Epithelial cell of proximal tubule (primary cell): ENCODE measurements around the gene NBEA. TPM values are rescaled to one million over a fixed set of nuclear protein-coding genes. Genes with fewer than 3 reads are reported as not detected.

ENCODE experiments used
- DNase-seq: peaks from one replicate; pipeline ENCODE4 v3.0.0-alpha.2; 2011; ENCODE audit warnings: low read depth
- H3K4me3 ChIP-seq: 2 replicates; pipeline ENCODE4 v1.5.1; 2011; ENCODE audit warnings: low read depth, mild to moderate bottlenecking, low read length
- total RNA-seq: library from RNA; depleted of rRNA; stranded (reverse); fragments of >200 nt; gene quantifications from 2 replicates; pipeline ENCODE4 v1.2.3, GENCODE V29; 2015
- TF ChIP-seq, protein P1 (sequence below): conservative IDR thresholded peaks from 2 replicates; pipeline ENCODE4 v1.5.1; 2012; ENCODE audit warnings: low read depth, mild to moderate bottlenecking, low read length

Gene NBEA
- total RNA-seq, 1 donor from 2014 or later = 2.7 TPM

DNA sequence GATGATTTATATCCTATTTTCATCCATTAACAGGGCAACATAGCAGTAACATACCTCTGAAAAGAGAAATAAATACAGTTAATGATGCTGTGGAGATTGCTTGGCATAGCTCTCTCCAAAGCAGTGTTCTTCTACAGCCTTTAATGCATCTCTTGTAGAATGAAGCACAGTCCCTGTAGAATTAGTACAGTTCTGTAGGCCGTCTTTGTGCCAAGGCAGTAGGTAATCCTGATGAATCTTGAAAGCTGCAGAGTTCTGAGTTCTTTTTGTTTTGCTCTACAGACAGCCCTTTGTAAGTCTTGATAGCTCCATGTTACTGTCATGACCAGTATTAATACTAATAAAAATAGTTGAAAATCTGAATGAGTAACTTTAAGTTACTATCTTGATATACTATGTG is 350.3 kb downstream of the NBEA start:
- TF ChIP-seq, protein P1, sequence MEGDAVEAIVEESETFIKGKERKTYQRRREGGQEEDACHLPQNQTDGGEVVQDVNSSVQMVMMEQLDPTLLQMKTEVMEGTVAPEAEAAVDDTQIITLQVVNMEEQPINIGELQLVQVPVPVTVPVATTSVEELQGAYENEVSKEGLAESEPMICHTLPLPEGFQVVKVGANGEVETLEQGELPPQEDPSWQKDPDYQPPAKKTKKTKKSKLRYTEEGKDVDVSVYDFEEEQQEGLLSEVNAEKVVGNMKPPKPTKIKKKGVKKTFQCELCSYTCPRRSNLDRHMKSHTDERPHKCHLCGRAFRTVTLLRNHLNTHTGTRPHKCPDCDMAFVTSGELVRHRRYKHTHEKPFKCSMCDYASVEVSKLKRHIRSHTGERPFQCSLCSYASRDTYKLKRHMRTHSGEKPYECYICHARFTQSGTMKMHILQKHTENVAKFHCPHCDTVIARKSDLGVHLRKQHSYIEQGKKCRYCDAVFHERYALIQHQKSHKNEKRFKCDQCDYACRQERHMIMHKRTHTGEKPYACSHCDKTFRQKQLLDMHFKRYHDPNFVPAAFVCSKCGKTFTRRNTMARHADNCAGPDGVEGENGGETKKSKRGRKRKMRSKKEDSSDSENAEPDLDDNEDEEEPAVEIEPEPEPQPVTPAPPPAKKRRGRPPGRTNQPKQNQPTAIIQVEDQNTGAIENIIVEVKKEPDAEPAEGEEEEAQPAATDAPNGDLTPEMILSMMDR = no peak
- DNase-seq = no peak
- no peak overlapping the region for H3K4me3 ChIP-seq

DNA sequence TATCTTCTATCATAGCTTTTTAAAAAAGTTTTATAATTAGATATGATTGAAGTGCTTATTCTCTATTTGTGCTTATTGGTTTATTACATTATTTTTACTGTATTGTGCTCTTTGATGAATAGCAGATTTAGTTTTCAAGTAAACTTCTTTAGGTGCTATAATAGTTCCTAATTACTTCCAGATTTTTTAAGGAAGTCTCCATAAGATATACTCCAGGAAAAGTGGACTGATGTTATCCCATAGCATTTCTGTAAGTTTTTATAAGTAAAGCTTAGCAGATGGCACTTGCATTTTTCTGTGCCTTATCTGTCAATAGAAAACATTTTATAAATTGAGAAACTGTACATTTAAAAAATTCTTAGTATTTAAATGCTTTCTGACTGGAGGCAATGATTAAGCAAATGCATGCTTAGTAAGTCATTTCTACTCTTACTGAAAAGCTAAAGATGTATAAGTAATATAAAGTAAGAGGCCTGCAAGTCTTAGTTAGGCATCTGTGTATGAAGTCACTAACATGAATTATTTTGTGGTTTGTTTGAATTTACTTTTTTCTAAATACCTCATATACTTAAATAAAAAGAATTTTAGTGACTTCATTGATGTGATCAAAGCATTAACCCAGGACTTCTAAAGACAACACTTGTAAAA is 351.6 kb downstream of the NBEA start:
- no peak overlapping the region for H3K4me3 ChIP-seq
- TF ChIP-seq, protein P1 = no peak
- no peak for DNase-seq

DNA sequence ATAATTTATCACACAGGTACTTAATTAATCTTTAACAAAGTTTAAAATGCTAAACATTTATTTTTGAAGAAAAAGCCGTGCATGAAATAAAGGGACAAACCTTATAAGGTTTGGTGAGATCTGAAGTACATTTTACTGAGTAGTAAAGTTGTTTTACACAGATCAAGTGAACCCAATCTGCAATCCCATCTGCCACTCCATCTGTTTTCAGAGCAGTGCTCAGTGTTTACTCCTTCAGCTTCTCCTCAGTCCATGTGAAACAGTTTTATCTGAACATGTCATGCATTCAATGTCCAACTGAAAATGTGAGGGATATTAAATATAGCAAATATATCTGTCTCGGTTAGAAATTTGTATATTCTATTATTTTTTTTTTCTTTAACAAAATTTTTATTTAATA is 367.6 kb downstream of the NBEA start:
- TF ChIP-seq, protein P1 = no peak
- H3K4me3 ChIP-seq = no peak overlapping the region

DNA sequence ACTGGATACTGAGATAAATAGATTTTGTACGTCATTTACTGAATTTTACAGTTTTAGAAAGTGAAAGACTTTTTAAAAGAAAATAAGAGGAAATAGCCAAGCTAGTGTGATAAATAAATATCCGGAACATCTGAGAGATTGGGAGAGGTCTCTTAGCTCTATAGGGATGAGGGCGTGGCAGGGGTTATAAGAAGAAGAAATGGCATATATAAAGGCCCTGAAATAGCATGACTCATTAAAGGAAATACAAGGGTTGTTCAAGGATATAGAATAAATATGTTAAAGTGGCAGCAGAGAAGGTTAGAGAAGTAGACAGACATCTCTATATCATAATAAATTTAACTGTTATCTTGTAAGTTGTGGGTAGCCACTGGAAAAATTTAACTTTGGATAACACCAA is 390.1 kb downstream of the NBEA start:
- TF ChIP-seq, protein P1 = no peak
- no peak for DNase-seq
- no peak overlapping the region for H3K4me3 ChIP-seq

More for the DNA sequence above, 367.6 kb downstream of the NBEA start:
- DNase-seq = no peak

DNA sequence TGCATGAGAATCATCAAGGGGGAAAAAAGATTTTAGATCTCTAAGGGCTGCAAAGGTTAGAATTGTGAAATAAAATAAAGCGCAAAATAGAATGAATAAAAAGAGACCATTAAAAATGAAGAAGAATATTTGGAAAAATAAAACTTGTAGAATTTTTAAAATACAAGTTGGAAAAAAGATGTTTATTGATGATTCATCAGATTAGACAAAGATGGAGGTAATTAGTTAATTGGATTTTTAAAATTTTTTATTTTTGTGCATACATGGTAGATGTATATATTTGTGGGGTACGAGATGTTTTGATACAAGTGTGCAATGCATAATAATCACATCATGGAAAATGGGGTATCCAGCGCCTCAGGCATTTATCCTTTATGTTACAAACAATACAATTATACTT is 391.1 kb downstream of the NBEA start:
- DNase-seq = no peak
- no peak overlapping the region for H3K4me3 ChIP-seq
- TF ChIP-seq, protein P1 = no peak

DNA sequence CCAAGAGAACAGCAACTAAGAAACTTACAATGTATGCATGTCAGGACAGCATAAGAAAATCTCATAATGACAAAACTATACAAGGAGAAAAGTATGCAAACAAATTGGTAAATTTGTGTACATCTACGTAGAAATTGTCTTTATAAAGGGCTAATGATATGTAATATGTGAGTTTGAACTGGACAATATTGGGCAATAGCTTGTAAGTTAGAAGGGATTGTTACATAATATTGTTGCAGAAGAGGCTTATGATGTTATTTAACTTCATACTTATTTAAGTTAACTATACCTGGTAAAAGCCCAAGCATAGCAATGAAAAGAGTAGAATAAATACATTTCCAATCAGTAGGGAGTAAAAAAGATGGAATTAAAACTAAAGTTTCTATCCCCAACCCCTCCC is 400.4 kb downstream of the NBEA start:
- no peak overlapping the region for H3K4me3 ChIP-seq
- no peak for DNase-seq
- TF ChIP-seq, protein P1 = no peak

DNA sequence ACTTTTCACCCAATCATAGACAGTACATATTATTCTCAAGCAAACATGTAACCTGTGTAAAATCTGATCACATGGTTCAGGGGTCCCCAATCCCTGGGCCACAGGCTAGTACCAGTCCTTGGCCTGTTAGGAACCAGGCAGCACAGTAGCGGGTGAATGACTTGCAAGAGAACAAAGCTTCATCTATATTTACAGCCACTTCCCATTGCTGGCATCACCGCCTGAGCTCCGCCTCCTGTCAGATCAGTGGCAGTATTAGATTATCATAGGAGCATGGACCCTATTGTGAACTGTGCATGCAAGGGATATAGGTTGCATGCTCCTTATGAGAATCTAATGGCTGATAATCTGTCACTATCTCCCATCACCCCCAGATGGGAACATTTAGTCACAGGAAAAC is 401.3 kb downstream of the NBEA start:
- TF ChIP-seq, protein P1 = no peak
- H3K4me3 ChIP-seq = no peak overlapping the region
- no peak for DNase-seq
